GM23248 (cell line): ENCODE measurements around the gene PEX26. TPM values are rescaled to one million over a fixed set of nuclear protein-coding genes. Genes with fewer than 3 reads are reported as not detected.

Source experiments
- DNase-seq: peaks from one replicate; pipeline ENCODE4 v3.0.0-alpha.2; 2015
- H2AFZ ChIP-seq: fragments of 200-600 bp; sonication (generic); 2 replicates; pipeline ENCODE4 v1.6.1; 2016; ENCODE audit warnings: antibody characterized with exemption
- H3F3A ChIP-seq: fragments of 200-600 bp; sonication (generic); 2 replicates; pipeline ENCODE4 v1.6.1; 2016; ENCODE audit warnings: mild to moderate bottlenecking, antibody characterized with exemption, mixed run types; ENCODE audit not compliant: insufficient read depth
- H3K27ac ChIP-seq: fragments of 200-600 bp; sonication (generic); 2 replicates; pipeline ENCODE4 v1.5.1; 2016; ENCODE audit warnings: mild to moderate bottlenecking
- H3K27me3 ChIP-seq: fragments of 200-600 bp; sonication (generic); replicated peaks from 2 replicates; pipeline ENCODE4 v1.6.1; 2016; ENCODE audit warnings: mild to moderate bottlenecking; ENCODE audit not compliant: insufficient read depth
- H3K36me3 ChIP-seq: fragments of 200-600 bp; sonication (generic); 2 replicates; pipeline ENCODE4 v1.6.1; 2016; ENCODE audit warnings: low read depth, mild to moderate bottlenecking
- H3K4me1 ChIP-seq: fragments of 200-600 bp; sonication (generic); 2 replicates; pipeline ENCODE4 v1.6.1; 2016; ENCODE audit warnings: mild to moderate bottlenecking; ENCODE audit not compliant: insufficient read depth
- H3K4me2 ChIP-seq: fragments of 200-600 bp; sonication (generic); one replicate; pipeline ENCODE4 v1.6.1; 2016; ENCODE audit warnings: mild to moderate bottlenecking; ENCODE audit not compliant: unreplicated experiment
- H3K4me3 ChIP-seq: fragments of 200-600 bp; sonication (generic); 2 replicates; pipeline ENCODE4 v1.5.1; 2016; ENCODE audit warnings: mild to moderate bottlenecking
- H3K79me2 ChIP-seq: fragments of 200-600 bp; sonication (generic); 2 replicates; pipeline ENCODE4 v1.6.1; 2016; ENCODE audit warnings: mild to moderate bottlenecking; ENCODE audit not compliant: insufficient read depth
- H3K9ac ChIP-seq: fragments of 200-600 bp; sonication (generic); 2 replicates; pipeline ENCODE4 v1.6.1; 2016; ENCODE audit warnings: mild to moderate bottlenecking
- H3K9me2 ChIP-seq: fragments of 200-600 bp; sonication (generic); 2 replicates; pipeline ENCODE4 v1.6.1; 2016; ENCODE audit warnings: mixed run types, mild to moderate bottlenecking, moderate library complexity; ENCODE audit not compliant: insufficient read depth
- H3K9me3 ChIP-seq: fragments of 200-600 bp; sonication (generic); one replicate; pipeline ENCODE4 v1.6.1; 2017; ENCODE audit warnings: low read depth
- H4K20me1 ChIP-seq: fragments of 200-600 bp; sonication (generic); 2 replicates; pipeline ENCODE4 v1.6.0; 2016; ENCODE audit not compliant: insufficient read depth
- EZH2 ChIP-seq: fragments of 200-600 bp; sonication (generic); IDR thresholded peaks from 2 replicates; pipeline ENCODE4 v1.6.1; 2018; ENCODE audit warnings: antibody characterized with exemption, mild to moderate bottlenecking; ENCODE audit not compliant: insufficient read depth, poor library complexity, severe bottlenecking
- EZH2phosphoT487 ChIP-seq: fragments of 200-600 bp; sonication (generic); IDR thresholded peaks from 2 replicates; pipeline ENCODE4 v1.6.1; 2018; ENCODE audit warnings: antibody characterized with exemption, moderate library complexity, mild to moderate bottlenecking, low read depth; ENCODE audit not compliant: insufficient read depth
- WGBS, 2 experiments: methylation state at CpG; one replicate each; pipeline ENCODE4 v1.1.6; 2015 to 2017; ENCODE audit warnings: low lambda C conversion rate in 2 of 2, low coverage in 1 of 2; ENCODE audit errors: missing lambda C conversion rate in 2 of 2; 5-methylcytosine and 5-hydroxymethylcytosine counted together
- in situ Hi-C: fragments of 300-500 bp; cut with MboI; formaldehyde crosslinking; loops from 2 replicates; pipeline ENCODE4 v1.15.0; 2020
- polyA plus RNA-seq: library from polyadenylated mRNA; unstranded; fragments of >200 nt; fragmentation: Nextera tagmentation; extraction: Ambion mirVana; gene quantifications from 2 replicates; pipeline ENCODE4 v1.2.1, GENCODE V29; 2016
- small RNA-seq: library from RNA; depleted of rRNA; stranded (forward); fragments of <200 nt; gene quantifications from one replicate; pipeline ENCODE3, GENCODE V24; 2014; ENCODE audit warnings: low read depth, low replicate concordance
- total RNA-seq: library from RNA; depleted of rRNA; stranded (reverse); fragments of >200 nt; shearing (Covaris generic); gene quantifications from 2 replicates; pipeline ENCODE4 v1.2.3, GENCODE V29; 2014; rRNA removed

The PEX26 gene
- total and polyA plus RNA-seq, 2 experiments from 2014 or later, result 4.7 to 32.2 TPM

GRCh38 chr22:18154821-18155390 is 77.1 kb downstream of the PEX26 start:
- Histone ChIP-seq H3K36me3 (no peaks in the 10 kb centered on the region), H2AFZ (no peak overlapping the region), H3K4me2 (no peak overlapping the region), H3K27me3 (no peaks in the 10 kb centered on the region), H3K9ac (no peak overlapping the region), H3K9me3 (no peaks in the 10 kb centered on the region), H3K9me2 (no peaks in the 10 kb centered on the region), H3K79me2 (no peaks in the 10 kb centered on the region), H3K27ac (no peak overlapping the region), H4K20me1 (no peaks in the 10 kb centered on the region), H3K4me1 (peaks cover 13% of the 10 kb centered on the region), H3F3A (peaks cover 12% of the 10 kb centered on the region), H3K4me3 (no peak overlapping the region)
- WGBS, 2 experiments, result 85 to 86% methylated on average over 8 of the region's 8 CpGs
- no peak for TF ChIP-seq EZH2
- no peak for TF ChIP-seq EZH2phosphoT487
- in situ Hi-C loops, result no loop called here
- no peak for DNase-seq

Small RNA genes lying within 50 kb of the gene (small RNA-seq; reads per million reads assigned to genes)
- not detected for gene AC016027.5

Other genes starting within 250 kb of the PEX26 start
- 25.1 and 33.9 TPM in 2 replicates for gene MICAL3, start 53.4 kb upstream of the PEX26 start, total RNA-seq
- 6.1 and 6.6 TPM in 2 replicates for gene MICAL3, start 53.4 kb upstream of the PEX26 start, polyA plus RNA-seq
- 0.32 TPM in 1 of 2 replicates, not detected in the other for gene TUBA8, start 32.8 kb downstream of the PEX26 start, total RNA-seq
- gene TUBA8, start 32.8 kb downstream of the PEX26 start, polyA plus RNA-seq, result 0.13 TPM in 1 of 2 replicates, not detected in the other
- gene USP18, start 72.2 kb downstream of the PEX26 start, total RNA-seq, result 3.8 and 7.6 TPM in 2 replicates
- gene USP18, start 72.2 kb downstream of the PEX26 start, polyA plus RNA-seq, result 2.1 and 2.4 TPM in 2 replicates